ENCODE data around the gene JMJD1C. TPM values are rescaled to one million over a fixed set of nuclear protein-coding genes. Genes with fewer than 3 reads are reported as not detected.
"Not testable (repeated sequence)": the region's sequence is repeated elsewhere in the genome, so short reads cannot be mapped to it uniquely, and the experiment has no call there.

The JMJD1C gene
- polyA plus RNA-seq, 10 donors = 61.1 to 104 (median 75.2) TPM

DNA sequence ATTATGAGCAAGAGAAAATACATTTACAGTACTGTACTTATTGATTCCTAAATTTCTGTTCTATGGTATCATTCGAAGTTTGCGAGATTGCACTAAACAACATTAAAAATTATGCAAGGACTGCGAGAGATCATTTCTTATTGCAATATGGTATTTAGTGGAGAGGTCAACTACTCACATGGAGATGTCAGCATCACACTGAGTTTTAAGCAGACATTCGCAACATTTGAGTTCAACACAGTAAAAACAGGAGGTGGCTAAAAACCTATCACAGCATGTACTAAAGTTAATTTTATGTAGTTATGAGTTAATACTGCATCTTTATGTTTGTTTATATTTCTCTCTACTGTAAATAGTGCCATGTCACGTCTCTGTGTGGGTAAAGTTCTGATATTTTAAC lies 53.5 kb downstream of the JMJD1C start:
- DNase-seq = no peak

DNA sequence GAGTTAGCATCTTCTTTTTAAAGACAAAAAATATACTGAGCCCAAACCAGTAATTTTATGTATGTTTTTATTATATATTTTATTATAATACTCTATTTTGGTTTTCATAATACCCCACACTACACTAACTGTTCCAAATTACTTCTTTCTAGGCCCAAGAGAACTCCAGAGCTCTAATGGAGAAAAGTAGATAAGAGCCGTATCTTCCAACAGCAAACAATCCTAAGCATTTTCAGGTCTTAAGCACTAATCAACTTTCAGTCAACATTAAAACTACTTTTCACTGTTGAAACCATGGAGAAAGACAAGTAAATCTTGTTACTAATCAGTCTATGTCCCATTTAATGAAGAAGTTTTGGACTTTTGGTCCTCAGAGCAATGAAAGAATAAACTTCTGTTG lies 55.1 kb downstream of the JMJD1C start:
- DNase-seq = no peak

DNA sequence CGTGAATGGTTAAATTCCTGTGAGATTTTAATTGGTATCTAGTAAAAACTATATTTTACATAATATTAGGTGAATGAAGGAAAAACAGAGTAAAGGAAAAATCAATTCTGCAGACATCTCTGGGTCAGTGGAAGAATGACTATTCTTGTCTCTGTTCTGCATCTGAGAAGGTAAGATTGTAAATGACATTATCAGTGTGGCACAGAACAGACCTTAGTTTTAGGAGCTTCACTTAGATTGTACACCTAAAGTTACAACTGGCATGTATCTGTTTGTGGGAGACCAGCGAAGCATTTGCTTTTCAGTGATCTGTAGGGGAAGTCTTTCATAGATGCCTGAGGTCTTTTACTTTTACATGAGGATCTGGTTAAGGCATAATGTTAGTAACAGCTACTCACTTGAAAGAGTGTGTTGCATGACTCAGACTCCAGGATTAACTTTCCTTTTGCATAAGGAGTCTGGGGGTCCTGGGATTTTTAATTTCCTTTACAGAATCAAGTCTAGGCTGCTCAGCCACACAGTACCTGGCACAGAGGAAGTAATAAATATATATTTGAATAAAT lies 56.2 kb downstream of the JMJD1C start:
- peak in 2 of 3 donors; percentile 21 to 38 for DNase-seq

DNA sequence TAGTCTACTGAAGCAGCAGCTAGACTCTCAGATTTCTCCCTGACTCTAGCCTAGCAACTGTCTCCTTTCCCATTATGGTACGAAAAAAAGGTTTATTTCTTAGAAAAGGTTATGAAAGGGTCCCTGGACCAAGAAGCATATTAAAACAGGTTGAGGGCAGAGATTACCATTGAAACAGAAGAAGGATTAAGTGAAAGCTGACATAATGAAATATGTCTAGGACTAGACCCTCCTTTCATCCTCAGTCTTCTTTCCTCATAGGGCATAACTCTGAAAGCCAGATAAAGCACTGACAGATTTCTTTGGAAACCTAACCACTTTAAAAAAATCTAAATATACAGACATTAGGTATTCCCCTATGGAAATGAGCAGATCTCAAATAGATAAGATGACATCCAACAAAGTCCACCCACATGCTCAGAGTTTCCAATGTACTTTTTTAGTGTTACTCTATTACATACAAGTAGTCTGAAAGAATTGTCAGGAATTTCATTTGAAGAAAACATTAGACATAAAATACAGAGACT lies 58.6 kb downstream of the JMJD1C start:
- DNase-seq = no peak

DNA sequence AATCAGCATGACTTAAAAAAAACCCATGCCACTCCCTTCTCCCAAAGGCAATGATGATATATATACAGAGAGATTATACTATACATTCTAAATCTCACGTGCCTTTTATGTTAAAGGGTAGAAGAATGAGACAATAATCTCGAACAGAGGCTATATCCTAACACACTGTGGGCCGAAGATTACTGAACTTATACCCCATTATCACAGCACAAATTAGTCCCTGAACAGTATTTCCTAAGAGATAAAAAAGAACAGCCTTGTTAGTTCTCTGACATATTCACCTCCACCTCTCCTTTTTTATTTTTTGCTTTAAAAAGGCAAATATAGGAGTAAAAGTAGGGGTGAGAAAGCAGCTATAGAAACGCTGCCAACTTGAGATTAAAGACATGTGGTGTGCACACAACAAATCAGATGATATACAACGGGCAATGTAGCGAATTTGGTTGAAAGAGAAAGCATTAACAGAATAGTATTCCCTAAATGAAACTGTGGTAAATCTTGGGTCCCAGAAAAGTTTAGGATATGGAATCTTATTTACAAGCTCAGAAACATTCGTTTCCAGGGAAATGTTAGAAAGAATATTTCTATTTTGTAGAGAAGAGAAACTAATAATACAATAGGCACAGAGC lies 69.5 kb downstream of the JMJD1C start:
- DNase-seq = peak; percentile 30 to 69 (median 39)

DNA sequence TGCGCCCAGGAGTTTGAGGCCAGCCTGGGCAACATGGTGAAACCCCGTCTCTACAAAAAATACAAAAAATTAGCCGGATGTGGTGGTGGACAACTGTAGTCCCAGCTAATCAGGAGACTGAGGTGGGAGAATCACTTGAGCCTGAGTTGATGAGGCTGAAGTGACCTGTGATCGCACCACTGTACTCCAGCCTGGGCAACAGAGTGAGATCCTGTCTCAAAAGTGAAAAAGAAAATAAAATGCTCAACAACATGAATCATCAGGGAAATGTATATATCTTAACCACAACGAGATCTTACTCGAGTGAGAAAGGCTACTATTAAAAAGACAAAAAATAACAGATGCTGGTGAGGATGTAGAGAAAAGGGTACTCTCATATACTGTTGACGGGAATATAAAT lies 72.7 kb downstream of the JMJD1C start:
- no peak for DNase-seq

DNA sequence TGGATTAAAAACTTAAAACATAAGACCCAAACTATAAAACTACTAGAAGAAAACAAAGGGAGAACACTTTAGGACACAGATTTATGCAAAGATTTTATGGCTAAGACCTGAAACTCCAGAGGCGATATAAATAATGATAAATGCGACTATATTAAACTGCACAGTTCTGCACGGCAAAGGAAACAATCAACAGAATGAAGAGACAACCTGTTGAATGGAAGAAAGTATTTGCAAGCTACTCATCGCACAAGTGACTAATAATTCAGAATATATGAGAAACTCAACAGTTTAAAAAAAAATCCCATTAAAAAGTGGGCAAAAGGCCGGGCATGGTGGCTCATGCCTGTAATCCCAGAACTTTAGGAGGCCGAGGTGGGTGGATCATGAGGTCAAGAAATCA lies 73.6 kb downstream of the JMJD1C start:
- no peak for DNase-seq

DNA sequence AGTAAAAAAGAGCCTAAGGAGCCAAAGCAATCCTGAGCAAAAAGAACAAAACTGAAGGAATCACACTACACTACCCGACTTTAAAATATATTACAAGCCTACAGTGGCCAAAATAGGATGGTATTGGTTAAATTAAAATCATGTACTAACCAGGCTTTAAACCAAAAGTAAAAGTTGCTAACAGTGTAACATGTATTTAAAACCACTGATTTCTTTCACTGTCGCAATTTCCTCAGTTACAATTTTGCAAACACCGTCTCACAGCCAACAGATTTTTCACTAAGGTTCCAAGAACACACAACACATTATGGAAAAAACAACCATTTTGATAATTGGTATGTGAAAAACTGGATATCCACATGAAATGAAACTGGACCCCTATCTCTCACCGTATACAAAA lies 74.0 kb downstream of the JMJD1C start:
- DNase-seq = no peak

DNA sequence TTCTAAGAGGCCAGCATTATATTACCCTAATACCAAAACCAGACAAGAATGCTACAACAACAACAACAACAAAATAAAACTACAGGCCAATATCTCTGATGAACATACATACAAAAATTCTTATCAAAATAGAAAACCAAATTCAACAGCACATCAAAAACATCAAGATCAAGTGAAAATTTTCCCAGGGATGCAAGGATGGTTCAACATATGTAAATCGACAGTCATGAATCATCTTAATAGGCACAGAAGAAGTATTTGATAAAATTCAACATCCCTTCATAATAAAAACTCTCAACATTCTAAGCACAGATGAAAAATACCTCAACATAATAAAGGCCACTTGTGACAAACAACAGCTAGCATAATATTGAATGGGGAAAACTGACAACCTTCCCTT lies 75.3 kb downstream of the JMJD1C start:
- DNase-seq = no peak

DNA sequence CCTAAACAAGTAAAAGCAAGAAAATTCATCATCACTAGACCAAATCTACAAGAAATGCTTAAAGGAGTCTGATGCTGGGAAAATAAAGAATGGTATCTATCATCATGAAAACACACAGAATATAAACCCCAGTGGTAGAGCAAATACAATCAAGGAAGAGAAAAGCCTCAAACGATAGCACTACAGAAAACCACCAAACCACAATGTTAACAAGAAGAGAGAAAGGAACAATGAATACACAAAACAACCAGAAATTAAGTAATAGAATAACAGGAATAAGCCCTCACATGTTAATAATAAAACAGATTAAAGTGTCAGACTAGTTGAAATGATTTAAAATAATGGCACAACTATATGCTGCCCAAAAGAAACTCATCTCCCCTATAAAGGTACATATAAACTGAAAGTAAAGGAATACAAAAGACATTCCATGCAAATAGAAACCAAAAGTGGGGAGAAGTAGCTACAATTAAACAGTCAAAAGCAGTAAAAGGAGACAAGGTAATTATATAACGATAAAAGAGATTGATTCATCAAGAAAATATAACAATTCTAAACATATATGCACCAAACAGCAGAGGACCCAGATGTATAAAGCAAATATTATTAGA lies 77.3 kb downstream of the JMJD1C start:
- DNase-seq = no peak

DNA sequence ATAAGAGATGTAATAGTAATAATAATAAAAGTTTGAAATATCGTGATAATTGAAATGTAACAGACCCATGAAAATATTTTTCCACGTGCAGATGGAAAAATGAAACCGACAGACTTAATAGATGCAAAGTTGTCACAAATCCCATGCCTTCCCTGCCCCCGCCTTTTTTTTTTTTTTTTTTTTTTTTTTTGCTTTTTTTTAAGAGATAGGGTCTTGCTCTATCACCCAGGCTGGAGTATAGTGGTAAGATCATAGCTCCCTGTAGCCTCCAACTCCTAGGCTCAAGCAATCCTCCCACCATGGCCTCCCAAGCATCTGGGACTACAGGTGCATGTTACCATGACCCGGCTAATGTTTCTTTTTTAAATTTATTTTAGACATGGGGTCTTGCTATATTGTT lies 80.5 kb downstream of the JMJD1C start:
- DNase-seq = no peak

DNA sequence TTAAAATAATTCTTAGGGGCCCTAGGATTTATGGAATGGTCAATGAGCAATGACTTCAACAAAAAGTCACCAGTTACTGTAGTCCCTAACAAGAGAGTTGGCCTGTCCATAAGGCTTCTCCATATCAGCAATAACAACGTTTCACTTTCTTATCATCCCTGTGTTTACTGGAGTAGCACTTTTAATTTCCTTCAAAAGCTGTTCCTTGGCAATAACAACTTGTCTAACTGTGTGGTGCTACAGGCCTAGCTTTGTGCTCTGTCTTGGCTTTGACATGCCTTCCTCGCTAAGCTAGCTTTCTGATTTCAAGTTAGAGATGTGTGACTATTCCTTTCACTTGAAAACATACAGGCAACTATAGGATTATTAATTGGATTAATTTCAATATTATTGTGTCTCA lies 81.1 kb downstream of the JMJD1C start:
- DNase-seq = no peak

DNA sequence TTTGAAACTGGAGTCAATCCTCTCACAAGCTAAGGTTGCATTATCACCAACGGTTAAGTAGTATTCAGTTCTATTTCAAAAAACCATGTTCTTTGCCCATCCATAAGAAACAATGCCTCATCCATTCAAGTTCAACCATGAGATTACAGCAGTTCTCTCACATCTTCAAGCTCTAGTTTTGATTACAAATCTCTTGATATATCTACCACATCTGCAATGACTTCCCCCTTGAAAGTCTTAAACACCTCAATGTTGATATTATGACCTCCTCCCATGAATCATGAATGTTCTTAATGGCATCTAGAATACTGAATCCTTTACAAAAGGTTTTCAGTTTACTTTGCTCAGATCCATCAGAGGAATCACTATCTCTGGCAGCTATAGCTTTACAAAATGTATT lies 81.8 kb downstream of the JMJD1C start:
- no peak for DNase-seq

DNA sequence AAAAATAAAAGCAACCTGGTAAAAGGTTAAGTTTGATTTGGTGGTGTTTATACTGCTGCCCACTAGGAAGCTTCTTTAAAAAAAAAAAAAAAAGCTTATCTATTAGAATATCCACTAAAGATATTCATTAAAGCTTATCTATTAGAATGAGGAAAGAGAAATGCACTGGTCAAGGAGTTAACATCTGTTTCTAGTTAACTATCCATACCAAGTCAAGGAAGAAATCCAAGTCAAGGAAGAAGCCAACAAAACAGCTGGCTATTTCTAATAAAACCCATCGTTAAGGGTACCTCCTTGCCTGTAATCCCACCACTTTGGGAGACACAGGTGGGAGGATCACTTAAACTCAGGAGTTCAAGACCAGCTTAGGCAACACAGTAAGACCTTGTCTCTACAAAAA lies 82.6 kb downstream of the JMJD1C start:
- peak in 1 of 3 donors; percentile 25 for DNase-seq

DNA sequence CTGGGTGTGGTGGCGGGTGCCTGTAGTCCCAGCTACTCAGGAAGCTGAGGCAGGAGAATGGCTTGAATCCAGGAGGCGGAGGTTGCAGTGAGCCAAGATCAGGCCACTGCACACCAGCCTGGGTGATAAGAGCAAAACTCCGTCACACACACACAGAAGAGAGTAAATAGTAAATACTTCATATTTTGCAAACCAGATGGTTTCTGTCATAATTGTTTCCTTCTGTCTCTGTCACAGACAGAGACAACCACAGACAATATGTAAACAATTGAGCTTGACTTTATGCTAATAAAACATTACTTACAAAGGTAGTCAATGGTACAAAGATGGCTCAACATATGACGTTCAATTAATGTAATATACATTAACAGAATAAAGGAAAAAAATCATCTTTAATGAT lies 83.7 kb downstream of the JMJD1C start:
- DNase-seq = no peak

DNA sequence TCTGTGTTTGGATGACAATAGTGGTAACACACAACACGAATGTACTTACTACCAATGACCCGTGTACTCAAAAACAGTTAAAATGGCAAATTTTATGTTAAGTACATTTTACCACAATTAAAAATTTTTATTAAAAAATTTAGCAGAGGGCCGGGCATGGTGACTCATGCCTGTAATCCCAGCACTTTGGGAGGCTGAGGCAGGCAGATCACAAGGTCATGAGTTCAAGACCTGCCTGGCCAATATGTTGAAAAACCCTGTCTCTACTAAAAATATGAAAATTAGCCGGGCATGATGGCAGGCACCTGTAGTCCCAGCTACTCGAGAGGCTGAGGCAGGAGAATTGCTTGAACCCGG lies 88.5 kb downstream of the JMJD1C start:
- not testable (repeated sequence) for DNase-seq

DNA sequence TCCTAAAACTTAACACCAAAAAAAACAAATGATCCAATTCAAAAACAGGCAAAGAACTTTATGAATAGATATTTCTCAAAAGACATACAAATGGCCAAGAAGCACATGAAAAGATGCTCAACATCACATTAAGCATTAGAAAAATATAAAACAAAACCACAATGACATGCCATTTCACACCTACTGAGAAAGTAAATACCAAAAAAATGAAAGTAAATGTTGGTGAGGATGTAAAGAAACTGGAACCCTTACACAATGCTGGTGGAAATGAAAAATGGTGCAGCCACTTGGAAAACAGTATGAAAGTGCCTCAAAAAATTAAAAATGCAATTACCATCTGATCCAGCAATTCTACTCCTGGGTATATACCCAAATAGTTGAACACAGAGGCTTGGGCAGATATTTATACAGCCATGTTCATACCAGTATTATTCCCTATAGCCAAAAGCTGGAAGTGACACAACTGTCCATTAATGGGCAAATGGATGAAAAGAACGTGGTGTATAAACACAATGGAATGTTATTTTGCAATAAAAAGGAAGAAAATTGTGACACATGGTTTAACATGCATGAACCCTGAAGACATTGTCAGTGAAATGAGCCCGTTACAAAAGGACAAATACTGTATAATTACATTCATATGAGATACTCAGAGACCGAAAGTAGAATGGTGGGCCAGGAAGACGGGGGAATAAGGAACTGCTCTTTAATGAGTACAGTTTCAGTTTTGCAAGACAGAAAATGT lies 89.0 kb downstream of the JMJD1C start:
- peak in 1 of 3 donors; percentile 75 for DNase-seq

DNA sequence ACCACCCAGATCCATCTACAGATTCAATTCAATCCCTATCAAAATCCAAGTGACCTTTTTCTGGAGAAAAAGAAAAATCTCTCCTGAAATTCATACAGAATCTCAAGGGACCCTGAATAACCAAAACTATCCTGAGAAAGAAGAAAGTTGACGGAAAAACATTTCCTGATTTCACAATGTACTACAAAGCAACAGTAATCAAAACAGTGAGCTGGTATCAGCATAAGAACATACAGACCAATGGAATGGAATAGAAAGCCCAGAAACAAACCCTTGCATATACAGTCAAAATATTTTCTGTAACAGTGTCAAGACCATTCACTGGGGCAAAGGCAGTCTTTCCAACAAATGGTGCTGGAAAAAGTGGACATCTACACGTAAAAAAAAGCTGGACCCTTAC lies 89.9 kb downstream of the JMJD1C start:
- DNase-seq = no peak

DNA sequence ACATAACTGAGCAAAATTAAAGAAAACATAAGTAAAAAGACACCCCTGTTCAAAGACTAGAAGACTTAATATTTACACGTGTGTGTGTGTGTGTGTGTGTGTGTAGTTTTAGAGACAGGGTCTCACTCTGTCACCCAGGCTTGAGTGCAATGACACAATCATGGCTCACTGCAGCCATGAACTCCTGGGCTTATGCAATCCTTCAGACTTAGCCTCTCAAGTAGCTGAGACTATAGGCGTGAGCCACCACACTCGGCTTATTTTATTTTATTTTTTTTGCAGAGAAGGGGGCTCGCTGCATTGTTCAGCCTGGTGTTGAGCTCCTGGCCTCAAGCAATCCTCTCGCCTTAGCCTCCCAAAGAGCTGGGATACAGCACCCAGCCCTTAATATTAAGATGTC lies 90.3 kb downstream of the JMJD1C start:
- DNase-seq = no peak

DNA sequence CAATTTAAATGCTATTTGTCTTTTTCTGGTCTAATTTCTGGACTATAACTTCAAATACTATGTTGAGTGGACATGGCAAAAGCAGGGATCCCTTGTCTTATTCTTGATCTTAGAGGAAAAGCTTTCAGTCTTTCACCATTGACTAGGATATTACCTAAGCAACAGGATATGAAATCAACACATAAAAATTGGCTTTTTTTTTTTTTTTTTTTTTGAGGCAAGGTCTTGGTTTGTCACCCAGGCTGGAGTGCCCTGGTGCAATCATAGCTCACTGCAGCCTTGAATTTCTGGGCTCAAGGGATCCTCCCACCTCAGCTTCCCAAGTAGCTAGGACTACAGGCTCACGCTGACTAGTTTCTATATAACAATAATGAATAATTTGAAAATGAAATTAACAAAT lies 90.8 kb downstream of the JMJD1C start:
- DNase-seq = no peak

DNA sequence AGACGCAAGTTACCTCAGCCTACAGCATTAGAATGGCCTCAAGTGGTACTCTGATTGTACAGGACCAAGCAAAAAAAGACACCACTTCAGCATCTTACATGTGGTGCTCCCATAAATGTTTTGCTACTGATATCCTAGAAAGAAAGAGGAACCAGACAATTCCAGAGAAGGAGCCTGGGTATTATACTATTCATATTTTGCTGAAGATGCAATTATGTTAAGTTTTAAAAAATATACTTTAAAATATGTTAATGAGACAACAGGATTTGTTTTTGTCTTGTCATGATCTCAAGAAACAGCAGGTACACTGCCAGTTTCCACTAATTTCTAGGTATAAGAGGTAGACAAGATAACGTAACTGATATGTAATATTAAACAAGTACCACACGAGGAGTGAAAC lies 92.6 kb downstream of the JMJD1C start:
- DNase-seq = no peak

DNA sequence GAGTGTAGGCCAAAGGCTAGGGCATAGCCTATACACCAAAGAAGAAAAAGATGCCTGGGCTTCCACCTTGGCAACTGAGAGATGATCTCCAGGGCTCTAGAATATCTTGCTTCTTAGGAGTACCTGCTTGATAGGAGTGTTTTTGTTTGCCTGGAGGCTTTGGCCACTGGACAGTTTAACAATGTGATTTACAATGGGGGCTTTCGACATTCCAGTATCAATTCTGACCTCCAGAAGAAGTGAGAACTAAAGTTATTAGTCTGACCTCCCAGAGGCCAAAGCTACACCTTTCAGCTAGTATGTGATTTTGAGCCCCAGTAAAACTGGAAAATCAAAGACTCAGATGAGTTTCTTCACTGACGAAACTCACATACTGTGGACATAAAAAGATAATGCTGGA lies 96.1 kb downstream of the JMJD1C start:
- no peak for DNase-seq

DNA sequence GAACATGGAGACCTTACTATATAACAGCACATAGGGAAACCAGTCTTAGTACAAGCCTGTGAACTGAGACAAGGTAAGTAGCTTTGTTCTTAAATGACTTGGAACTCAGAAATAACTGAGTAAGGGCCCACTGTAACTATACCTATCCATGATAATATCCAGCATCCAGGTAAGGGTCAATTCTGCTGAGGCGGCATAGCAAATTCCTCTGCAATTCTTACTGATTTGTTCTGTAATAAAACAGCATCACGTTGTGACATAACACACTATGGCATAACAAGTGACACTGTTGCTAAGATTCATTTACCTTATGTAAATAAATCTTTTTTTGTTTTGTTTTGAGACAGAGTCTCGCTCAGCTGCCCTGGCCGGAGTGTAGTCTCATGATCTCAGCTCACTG lies 97.4 kb downstream of the JMJD1C start:
- no peak for DNase-seq
